Lung (tissue), 12 donors: ENCODE results near the gene METTL18. TPM values are rescaled to one million over a fixed set of nuclear protein-coding genes. Genes with fewer than 3 reads are reported as not detected.

Source experiments
- ATAC-seq: fragments of 200-7000 bp; cut with Tn5 transposase; one replicate; pipeline ENCODE4 v1.9.1; 2020; ENCODE audit warnings: moderate number of reproducible peaks; ENCODE audit not compliant: insufficient read depth, low FRiP score
- DNase-seq, 3 donors: peaks; one replicate each; pipeline ENCODE4 v3.0.0-alpha.2; 2013 to 2017
- H3K27ac ChIP-seq, 2 donors: one replicate each; pipeline ENCODE4 v1.5.1; 2013; ENCODE audit warnings: mild to moderate bottlenecking in 2 of 2, moderate library complexity in 2 of 2, control low read depth in 1 of 2, inconsistent platforms in 1 of 2, low read depth in 1 of 2, low read length in 1 of 2
- H3K27me3 ChIP-seq, 3 donors: one replicate each; pipeline ENCODE4 v1.5.1; 2013; ENCODE audit warnings: low read length in 2 of 3; ENCODE audit not compliant: control insufficient read depth in 3 of 3, insufficient read depth in 3 of 3
- H3K36me3 ChIP-seq, 4 donors: one replicate each; pipeline ENCODE4 v1.5.1; 2013; ENCODE audit warnings: low read length in 4 of 4, mild to moderate bottlenecking in 1 of 4, moderate library complexity in 1 of 4; ENCODE audit not compliant: control insufficient read depth in 4 of 4, insufficient read depth in 4 of 4
- H3K4me1 ChIP-seq, 5 donors: one replicate each; pipeline ENCODE4 v1.5.1; 2013; ENCODE audit warnings: low read length in 5 of 5, mild to moderate bottlenecking in 2 of 5, moderate library complexity in 1 of 5; ENCODE audit not compliant: control insufficient read depth in 5 of 5, insufficient read depth in 5 of 5
- H3K4me3 ChIP-seq: one replicate; pipeline ENCODE4 v1.5.1; 2013; ENCODE audit warnings: mild to moderate bottlenecking, control low read depth, moderate library complexity
- H3K9ac ChIP-seq, 2 donors: one replicate each; pipeline ENCODE4 v1.5.1; 2013; ENCODE audit warnings: low read length in 2 of 2, control low read depth in 1 of 2; ENCODE audit not compliant: insufficient read depth in 1 of 2
- H3K9me3 ChIP-seq, 4 donors: one replicate each; pipeline ENCODE4 v1.5.1; 2013; ENCODE audit warnings: low read length in 3 of 4, mild to moderate bottlenecking in 1 of 4, moderate library complexity in 1 of 4; ENCODE audit not compliant: control insufficient read depth in 4 of 4, insufficient read depth in 3 of 4
- WGBS, 2 donors: extraction: QIAGEN DNeasy Blood & Tissue Kit; methylation state at CpG; one replicate each; pipeline ENCODE4 v1.1.7; 2013; 5-methylcytosine and 5-hydroxymethylcytosine counted together
- polyA plus RNA-seq, 2 donors: library from polyadenylated mRNA; stranded (reverse); fragments of 200-250 nt; gene quantifications; one replicate each; pipeline ENCODE4 v1.2.1, GENCODE V29; 2013
- total RNA-seq, 2 donors: library from RNA; depleted of rRNA in 1 of 2; stranded (reverse); fragments of >200 nt in 1 of 2; gene quantifications; one replicate each; pipeline ENCODE4 v1.2.1, GENCODE V29; 2014 to 2021
- TF ChIP-seq, protein P1 (sequence below): IDR thresholded peaks from 2 replicates; pipeline ENCODE4 v1.5.1; 2012; ENCODE audit warnings: mild to moderate bottlenecking; ENCODE audit errors: control extremely low read depth, extremely low read depth
- donor health status: control.
- donor health status: control.
- donor health status: Bipolar disorder and iron deficiency.
- donor health status: healthy.
- donor health status: DM: yes; HTN: yes; CAD: no.

Gene METTL18
- total and polyA plus RNA-seq, 4 donors, result 4.4 to 8.6 (median 6.4) TPM

DNA sequence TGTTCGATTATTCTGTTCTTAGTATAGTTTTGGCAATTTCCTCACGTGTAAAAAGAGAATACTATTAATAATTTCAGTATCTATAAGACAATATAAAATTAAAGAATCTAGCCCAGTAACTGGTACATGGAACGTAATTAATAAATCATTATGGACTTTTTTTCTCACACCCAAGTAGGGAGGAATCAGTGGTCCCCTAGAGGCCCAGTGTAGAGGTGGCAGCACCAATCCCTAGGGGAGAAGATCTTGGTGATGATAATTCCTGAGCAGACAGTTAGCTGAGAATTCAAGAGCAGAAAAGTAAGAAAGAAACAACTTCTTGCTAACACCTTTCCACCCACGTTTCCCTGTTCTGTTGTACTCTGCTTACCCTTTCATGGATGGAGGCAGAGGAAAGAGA lies 41.2 kb downstream of the METTL18 start:
- 78 to 90% methylated on average over 4 of the region's 4 CpGs for WGBS, 2 donors
- TF ChIP-seq, protein P1, sequence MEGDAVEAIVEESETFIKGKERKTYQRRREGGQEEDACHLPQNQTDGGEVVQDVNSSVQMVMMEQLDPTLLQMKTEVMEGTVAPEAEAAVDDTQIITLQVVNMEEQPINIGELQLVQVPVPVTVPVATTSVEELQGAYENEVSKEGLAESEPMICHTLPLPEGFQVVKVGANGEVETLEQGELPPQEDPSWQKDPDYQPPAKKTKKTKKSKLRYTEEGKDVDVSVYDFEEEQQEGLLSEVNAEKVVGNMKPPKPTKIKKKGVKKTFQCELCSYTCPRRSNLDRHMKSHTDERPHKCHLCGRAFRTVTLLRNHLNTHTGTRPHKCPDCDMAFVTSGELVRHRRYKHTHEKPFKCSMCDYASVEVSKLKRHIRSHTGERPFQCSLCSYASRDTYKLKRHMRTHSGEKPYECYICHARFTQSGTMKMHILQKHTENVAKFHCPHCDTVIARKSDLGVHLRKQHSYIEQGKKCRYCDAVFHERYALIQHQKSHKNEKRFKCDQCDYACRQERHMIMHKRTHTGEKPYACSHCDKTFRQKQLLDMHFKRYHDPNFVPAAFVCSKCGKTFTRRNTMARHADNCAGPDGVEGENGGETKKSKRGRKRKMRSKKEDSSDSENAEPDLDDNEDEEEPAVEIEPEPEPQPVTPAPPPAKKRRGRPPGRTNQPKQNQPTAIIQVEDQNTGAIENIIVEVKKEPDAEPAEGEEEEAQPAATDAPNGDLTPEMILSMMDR, result no peak
- Histone ChIP-seq H3K4me1 (no peaks in the 10 kb centered on the region), H3K4me3 (no peak overlapping the region), H3K27me3 (no peaks in the 10 kb centered on the region), H3K36me3 (no peaks in the 10 kb centered on the region), H3K27ac (no peak overlapping the region), H3K9me3 (no peaks in the 10 kb centered on the region), H3K9ac (no peak overlapping the region)
- ATAC-seq, result no peak
- no peak for DNase-seq

DNA sequence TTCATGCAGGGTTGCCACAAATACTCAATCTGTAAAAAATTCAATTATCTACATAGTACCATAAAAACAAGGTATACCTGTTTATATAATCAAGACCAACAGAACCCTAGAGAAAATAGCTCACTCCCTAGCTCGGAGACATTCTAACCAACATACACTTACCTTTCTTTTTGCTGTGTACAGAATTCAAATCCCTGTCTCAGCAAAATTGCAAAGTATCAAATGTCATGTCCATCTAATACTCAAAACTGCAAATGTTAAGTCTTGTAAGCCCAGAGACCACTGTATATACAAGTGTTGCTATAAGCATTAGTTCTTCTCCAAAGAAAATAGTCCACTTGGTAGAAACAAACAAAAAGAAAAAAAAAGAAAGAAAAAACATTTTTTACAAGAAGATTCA lies 44.7 kb downstream of the METTL18 start:
- Histone ChIP-seq H3K4me1 (peaks cover 0 to 7% (median 0%) of the 10 kb centered on the region in 5 donors), H3K9me3 (no peaks in the 10 kb centered on the region), H3K36me3 (no peaks in the 10 kb centered on the region), H3K4me3 (no peak overlapping the region), H3K9ac (no peak overlapping the region), H3K27ac (no peak overlapping the region), H3K27me3 (no peaks in the 10 kb centered on the region)
- TF ChIP-seq, protein P1, result no peak
- ATAC-seq (no peak), DNase-seq (no peak)
- WGBS, 2 donors, result 90 to 96% methylated on average over 1 of the region's 1 CpG

DNA sequence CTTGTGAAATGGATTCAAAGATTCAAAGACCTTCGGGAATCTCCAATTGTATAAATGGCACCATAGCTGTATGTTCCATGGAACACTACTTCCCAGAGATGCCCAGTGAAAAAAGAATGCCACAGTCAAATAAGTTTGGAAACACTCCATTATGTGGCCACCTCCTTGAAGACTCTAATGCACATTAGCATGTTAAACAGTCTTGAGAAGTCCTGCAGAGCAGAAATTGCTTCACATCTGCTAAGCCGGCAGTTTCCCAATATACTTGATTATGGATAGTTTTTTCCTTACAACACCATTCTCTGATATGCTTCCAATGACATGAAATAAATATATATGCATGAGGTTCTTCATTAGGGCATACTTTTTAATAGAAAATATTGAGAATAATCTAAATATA lies 48.2 kb downstream of the METTL18 start:
- ATAC-seq, result no peak
- Histone ChIP-seq H3K36me3 (no peaks in the 10 kb centered on the region), H3K4me1 (peaks cover 0 to 7% (median under 1%) of the 10 kb centered on the region in 5 donors), H3K27me3 (no peaks in the 10 kb centered on the region), H3K9ac (no peak overlapping the region), H3K27ac (no peak overlapping the region), H3K4me3 (no peak overlapping the region), H3K9me3 (no peaks in the 10 kb centered on the region)
- DNase-seq, result no peak
- TF ChIP-seq, protein P1, result no peak
- WGBS, 2 donors, result 81 to 85% methylated on average over 2 of the region's 2 CpGs
